Stimulated activated CD8-positive, alpha-beta memory T cell treated with anti-CD3 and anti-CD28 coated beads, Interleukin-7, amount 100 ng/mL, for 24 hours (primary cell): ENCODE data around the gene TRIP6.
"Not testable (repeated sequence)": the region's sequence is repeated elsewhere in the genome, so short reads cannot be mapped to it uniquely, and the experiment has no call there.

ENCODE experiments used
- DNase-seq: peaks from one replicate; pipeline ENCODE4 v3.0.0-alpha.2; 2020; ENCODE audit warnings: low read depth

Gene TRIP6

GRCh38 chr7:100914208-100914878, 47.2 kb downstream of the TRIP6 start:
- DNase-seq = no peak

- DNase-seq = no peak
Observed at GRCh38 chr7:100914879-100915447, 47.8 kb downstream of the TRIP6 start.

GRCh38 chr7:100919335-100919734, 52.1 kb downstream of the TRIP6 start:
- DNase-seq = not testable (repeated sequence)

GRCh38 chr7:100919779-100920437, 52.7 kb downstream of the TRIP6 start:
- DNase-seq = not testable (repeated sequence)

GRCh38 chr7:100921039-100921438, 53.9 kb downstream of the TRIP6 start:
- DNase-seq = no peak
